ENCODE results near the gene NEK2. TPM values are rescaled to one million over a fixed set of nuclear protein-coding genes. Genes with fewer than 3 reads are reported as not detected.

The NEK2 gene
- total and polyA plus RNA-seq, 2 of the 13 experiments (the other 11 are each of a cell fraction or from before 2014, with no cell fraction given): 10.9 to 40.8 TPM

GRCh38 chr1:211654838-211655787 is 20.3 kb downstream of the NEK2 start (continued):
- TF ChIP-seq ZEB1 (IDR thresholded peaks at IDR 0.05; ENCODE audit: insufficient replicate concordance, low read depth): no peak
- 0 out of 2 replicates have a peak, but pooled peaks have one; percentile 18 for TF ChIP-seq GATAD1 (CRISPR knock-in tag; IDR thresholded peaks at IDR 0.05)
- no peak for TF ChIP-seq ZFP36L2 (CRISPR knock-in tag; IDR thresholded peaks at IDR 0.05)
- no peak for TF ChIP-seq SMAD1 (CRISPR knock-in tag; IDR thresholded peaks at IDR 0.05; ENCODE audit: borderline replicate concordance, low read depth)
- TF ChIP-seq ZIK1 (CRISPR knock-in tag; IDR thresholded peaks at IDR 0.05; ENCODE audit: borderline replicate concordance, low read depth): no peak
- TF ChIP-seq ZNF550 (CRISPR knock-in tag; IDR thresholded peaks at IDR 0.05; ENCODE audit: borderline replicate concordance): no peak
- TF ChIP-seq ARNTL (CRISPR knock-in tag; IDR thresholded peaks at IDR 0.05): no peak
- no peak for TF ChIP-seq ATF7-NPFF (CRISPR knock-in tag; IDR thresholded peaks at IDR 0.05; ENCODE audit: low read depth)
- TF ChIP-seq ZNF280D (CRISPR knock-in tag; IDR thresholded peaks at IDR 0.05): no peak
- TF ChIP-seq SAP130 (CRISPR knock-in tag; IDR thresholded peaks at IDR 0.05; ENCODE audit: low read depth): peak; percentile 47; the same call in 1 of the 2 replicates
- TF ChIP-seq TMF1 (CRISPR knock-in tag; IDR thresholded peaks at IDR 0.05; ENCODE audit: low read depth): no peak
- TF ChIP-seq ZNF343 (CRISPR knock-in tag; IDR thresholded peaks at IDR 0.05): no peak
- TF ChIP-seq DZIP1 (CRISPR knock-in tag; IDR thresholded peaks at IDR 0.05): no peak
- TF ChIP-seq SRY (CRISPR knock-in tag; IDR thresholded peaks at IDR 0.05): no peak
- no peak for TF ChIP-seq ZMAT3 (CRISPR knock-in tag; conservative IDR thresholded peaks at IDR 0.05)
- TF ChIP-seq ZBTB37 (CRISPR knock-in tag; IDR thresholded peaks at IDR 0.05): no peak
- no peak for TF ChIP-seq ZFP37 (CRISPR knock-in tag; IDR thresholded peaks at IDR 0.05; ENCODE audit: borderline replicate concordance)
- no peak for TF ChIP-seq ZHX1 (CRISPR knock-in tag; IDR thresholded peaks at IDR 0.05; ENCODE audit: low read depth)

Measured in HepG2 (cell line).